ENCODE results near the gene SLC35G3.

SLC35G3 gene

DNA sequence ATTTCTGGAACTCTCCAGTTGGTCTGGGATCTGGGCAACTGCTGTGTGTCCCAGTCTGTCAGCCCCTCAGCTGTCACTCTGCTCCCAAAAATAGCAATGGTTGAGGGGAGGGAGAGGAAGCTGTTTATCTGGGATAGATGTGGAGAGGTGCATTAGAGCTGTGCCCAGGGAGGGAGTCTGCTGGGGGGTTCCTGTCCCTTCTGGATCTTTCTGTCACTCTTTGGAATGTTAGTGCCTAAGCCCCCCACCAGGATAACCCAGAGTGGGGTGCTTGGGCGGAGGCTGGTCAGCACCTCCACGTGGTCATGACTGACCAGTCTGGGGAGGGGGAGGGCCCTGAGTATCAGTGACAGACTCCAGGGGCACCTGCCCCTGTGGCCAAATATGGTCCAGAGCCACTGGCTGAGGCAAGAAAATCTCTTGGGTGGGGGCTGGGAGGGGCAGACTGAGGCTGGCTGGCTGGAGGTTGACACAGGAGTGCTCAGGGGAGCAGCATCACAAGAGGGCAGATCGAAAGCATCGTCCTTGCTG is 46.8 kb downstream of the SLC35G3 start, which contains the start of gene UNC45B:
Gene UNC45B (plus strand): TSS at position 443 of the 531 bp plus-strand sequence. CDS start 447 bp downstream, outside the sequence.
- H3K9me3 ChIP-seq (ENCODE audit: control insufficient read depth, low read length), result no peaks in the 10 kb centered on the region
- H3K36me3 ChIP-seq (ENCODE audit: control insufficient read depth, insufficient read depth, low read length, severe bottlenecking), result no peaks in the 10 kb centered on the region
- H3K4me3 ChIP-seq (ENCODE audit: low read length), result no peak within 1 kb of the TSS
- no peak for DNase-seq (ENCODE audit: low read depth)
- no peak within 1 kb of the TSS for H3K9ac ChIP-seq (ENCODE audit: low read length)
- H3K4me1 ChIP-seq (ENCODE audit: control insufficient read depth, insufficient read depth, low read length), result no peaks in the 10 kb centered on the region
- H3K27me3 ChIP-seq (replicated peaks; ENCODE audit: control insufficient read depth, insufficient read depth, low read length), result peaks cover 25% of the 10 kb centered on the region

DNA sequence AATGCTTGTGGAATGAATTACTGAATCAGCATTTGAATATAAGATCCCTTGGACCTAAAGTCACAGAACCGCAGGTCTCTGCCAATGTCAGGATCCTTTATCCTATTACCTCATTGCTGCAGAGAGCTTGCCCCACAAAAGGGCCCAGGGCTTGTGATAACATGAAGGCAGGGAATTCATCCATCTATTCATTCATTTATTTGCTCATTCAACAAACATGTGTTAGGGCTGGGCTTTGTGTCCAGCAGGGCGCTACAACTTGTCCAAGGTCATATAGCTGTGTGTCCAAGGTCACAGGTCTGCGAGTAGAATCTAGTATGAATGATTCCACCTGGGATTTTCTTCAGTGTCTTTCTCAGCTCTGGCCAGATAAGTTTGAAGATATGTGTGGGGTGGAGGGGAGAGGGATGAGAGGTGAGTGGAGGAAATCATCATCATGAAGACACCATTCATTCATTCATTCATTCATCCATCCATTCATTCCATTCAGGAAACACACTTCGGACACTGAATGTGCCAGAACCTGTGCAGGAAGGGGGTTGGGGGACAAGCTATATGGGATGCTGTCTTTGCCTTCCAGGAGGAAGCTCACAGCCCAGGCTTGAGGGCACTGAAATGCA is 47.9 kb downstream of the SLC35G3 start:
- Histone ChIP-seq H3K4me1 (ENCODE audit: control insufficient read depth, insufficient read depth, low read length) (no peaks in the 10 kb centered on the region), H3K27me3 (replicated peaks; ENCODE audit: control insufficient read depth, insufficient read depth, low read length) (peaks cover 19% of the 10 kb centered on the region), H3K36me3 (ENCODE audit: control insufficient read depth, insufficient read depth, low read length, severe bottlenecking) (no peaks in the 10 kb centered on the region), H3K4me3 (ENCODE audit: low read length) (no peak overlapping the region), H3K9ac (ENCODE audit: low read length) (no peak overlapping the region), H3K9me3 (ENCODE audit: control insufficient read depth, low read length) (no peaks in the 10 kb centered on the region)
- DNase-seq (ENCODE audit: low read depth), result no peak

DNA sequence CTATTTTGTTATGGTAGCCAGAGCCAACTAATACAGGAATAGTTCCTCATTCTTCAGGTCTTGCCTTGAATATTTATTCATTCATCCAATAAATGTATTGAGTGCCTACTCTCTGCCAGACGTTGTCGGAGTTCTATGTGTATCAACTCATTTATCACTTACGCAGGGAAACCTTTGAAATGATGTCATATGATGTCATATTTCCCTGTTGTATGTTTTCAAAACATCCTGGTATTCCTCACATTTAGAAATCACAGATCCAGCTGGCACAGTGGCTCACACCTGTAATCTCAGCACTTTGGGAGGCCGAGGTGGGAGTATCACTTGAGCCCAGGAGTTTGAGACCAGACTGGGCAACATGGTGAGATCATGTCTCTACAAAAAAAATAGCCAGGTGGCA is 49.4 kb downstream of the SLC35G3 start:
- no peaks in the 10 kb centered on the region for H3K9me3 ChIP-seq (ENCODE audit: control insufficient read depth, low read length)
- peaks cover 17% of the 10 kb centered on the region for H3K27me3 ChIP-seq (replicated peaks; ENCODE audit: control insufficient read depth, insufficient read depth, low read length)
- H3K9ac ChIP-seq (ENCODE audit: low read length), result no peak overlapping the region
- peaks cover 7% of the 10 kb centered on the region for H3K4me1 ChIP-seq (ENCODE audit: control insufficient read depth, insufficient read depth, low read length)
- no peak overlapping the region for H3K4me3 ChIP-seq (ENCODE audit: low read length)
- no peak for DNase-seq (ENCODE audit: low read depth)
- peaks cover 2% of the 10 kb centered on the region for H3K36me3 ChIP-seq (ENCODE audit: control insufficient read depth, insufficient read depth, low read length, severe bottlenecking)
